OCI-LY7 (cell line): ENCODE results near the gene CGRRF1.

Experiments
- EZH2phosphoT487 ChIP-seq: fragments of 200-600 bp; sonication (generic); IDR thresholded peaks from 2 replicates; pipeline ENCODE4 v1.6.1; 2018; ENCODE audit warnings: low read depth, borderline replicate concordance, mild to moderate bottlenecking, mixed run types, antibody characterized with exemption, low read length, moderate library complexity, mixed read lengths
- TF ChIP-seq, protein P1 (sequence below): fragments of 200-600 bp; sonication (generic); conservative IDR thresholded peaks from 2 replicates; pipeline ENCODE4 v1.5.1; 2014; ENCODE audit warnings: mild to moderate bottlenecking, antibody characterized with exemption, low read length, moderate library complexity, mixed read lengths

DNA sequence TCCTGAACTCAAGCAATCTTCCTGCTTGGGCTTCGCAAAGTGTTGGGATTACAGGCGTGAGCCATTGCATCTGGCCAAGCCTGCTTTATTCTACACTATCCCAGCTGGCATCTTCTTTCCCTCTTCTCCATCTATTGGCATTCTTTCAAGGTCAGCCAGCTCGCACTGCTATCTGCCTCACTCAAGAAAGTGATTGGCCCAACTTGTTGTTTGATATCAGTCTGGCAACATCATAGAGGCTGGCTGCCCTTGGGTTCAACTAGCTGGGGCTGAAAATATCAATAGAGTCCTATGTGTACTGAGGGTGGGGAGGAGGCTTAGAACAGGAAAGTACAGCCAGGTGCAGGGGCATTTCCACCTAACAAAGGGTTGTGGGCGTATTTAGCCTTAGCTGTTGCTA lies 38.1 kb upstream of the CGRRF1 start:
- TF ChIP-seq, protein P1, sequence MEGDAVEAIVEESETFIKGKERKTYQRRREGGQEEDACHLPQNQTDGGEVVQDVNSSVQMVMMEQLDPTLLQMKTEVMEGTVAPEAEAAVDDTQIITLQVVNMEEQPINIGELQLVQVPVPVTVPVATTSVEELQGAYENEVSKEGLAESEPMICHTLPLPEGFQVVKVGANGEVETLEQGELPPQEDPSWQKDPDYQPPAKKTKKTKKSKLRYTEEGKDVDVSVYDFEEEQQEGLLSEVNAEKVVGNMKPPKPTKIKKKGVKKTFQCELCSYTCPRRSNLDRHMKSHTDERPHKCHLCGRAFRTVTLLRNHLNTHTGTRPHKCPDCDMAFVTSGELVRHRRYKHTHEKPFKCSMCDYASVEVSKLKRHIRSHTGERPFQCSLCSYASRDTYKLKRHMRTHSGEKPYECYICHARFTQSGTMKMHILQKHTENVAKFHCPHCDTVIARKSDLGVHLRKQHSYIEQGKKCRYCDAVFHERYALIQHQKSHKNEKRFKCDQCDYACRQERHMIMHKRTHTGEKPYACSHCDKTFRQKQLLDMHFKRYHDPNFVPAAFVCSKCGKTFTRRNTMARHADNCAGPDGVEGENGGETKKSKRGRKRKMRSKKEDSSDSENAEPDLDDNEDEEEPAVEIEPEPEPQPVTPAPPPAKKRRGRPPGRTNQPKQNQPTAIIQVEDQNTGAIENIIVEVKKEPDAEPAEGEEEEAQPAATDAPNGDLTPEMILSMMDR, result no peak
- TF ChIP-seq EZH2phosphoT487, result no peak
